ENCODE data around the gene TMEM94.

- TF ChIP-seq, protein P1, sequence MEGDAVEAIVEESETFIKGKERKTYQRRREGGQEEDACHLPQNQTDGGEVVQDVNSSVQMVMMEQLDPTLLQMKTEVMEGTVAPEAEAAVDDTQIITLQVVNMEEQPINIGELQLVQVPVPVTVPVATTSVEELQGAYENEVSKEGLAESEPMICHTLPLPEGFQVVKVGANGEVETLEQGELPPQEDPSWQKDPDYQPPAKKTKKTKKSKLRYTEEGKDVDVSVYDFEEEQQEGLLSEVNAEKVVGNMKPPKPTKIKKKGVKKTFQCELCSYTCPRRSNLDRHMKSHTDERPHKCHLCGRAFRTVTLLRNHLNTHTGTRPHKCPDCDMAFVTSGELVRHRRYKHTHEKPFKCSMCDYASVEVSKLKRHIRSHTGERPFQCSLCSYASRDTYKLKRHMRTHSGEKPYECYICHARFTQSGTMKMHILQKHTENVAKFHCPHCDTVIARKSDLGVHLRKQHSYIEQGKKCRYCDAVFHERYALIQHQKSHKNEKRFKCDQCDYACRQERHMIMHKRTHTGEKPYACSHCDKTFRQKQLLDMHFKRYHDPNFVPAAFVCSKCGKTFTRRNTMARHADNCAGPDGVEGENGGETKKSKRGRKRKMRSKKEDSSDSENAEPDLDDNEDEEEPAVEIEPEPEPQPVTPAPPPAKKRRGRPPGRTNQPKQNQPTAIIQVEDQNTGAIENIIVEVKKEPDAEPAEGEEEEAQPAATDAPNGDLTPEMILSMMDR (conservative IDR thresholded peaks at IDR 0.05) = no peak
- no peak for TF ChIP-seq ZFX (IDR thresholded peaks at IDR 0.05)
These were observed 70.3 kb downstream of the TMEM94 start for GRCh38 chr17:75526555-75527270.

Data from C4-2B (cell line).